Measurements from ENCODE around the gene STXBP1. TPM values are rescaled to one million over a fixed set of nuclear protein-coding genes. Genes with fewer than 3 reads are reported as not detected.
"Not testable (repeated sequence)": the region's sequence is repeated elsewhere in the genome, so short reads cannot be mapped to it uniquely, and the experiment has no call there.

Gene STXBP1
- total RNA-seq, 2 donors from 2014 or later, result 8.2 to 15.8 TPM

GRCh38 chr9:127578952-127579853, 32.9 kb upstream of the STXBP1 start:
- Histone ChIP-seq H3K27me3 (no peaks in the 10 kb centered on the region), H3K27ac (peak overlapping the region; percentile 86), H3K4me1 (peaks cover 21% of the 10 kb centered on the region), H3K4me3 (no peak overlapping the region), H3K9me3 (no peaks in the 10 kb centered on the region), H3K9ac (ENCODE audit: low read depth in 2 of 2, low read length in 2 of 2) (peak overlapping the region; percentile 57 to 69), H3K36me3 (no peaks in the 10 kb centered on the region)
- no peak for TF ChIP-seq CTCF (IDR thresholded peaks at IDR 0.05)
- intact Hi-C loops (cut with DNase I), result no loop called here
- peak; percentile 89 for DNase-seq

- DNase-seq, result no peak
- Histone ChIP-seq H3K4me1 (peaks cover 12% of the 10 kb centered on the region), H3K36me3 (no peaks in the 10 kb centered on the region), H3K27ac (no peak overlapping the region), H3K27me3 (no peaks in the 10 kb centered on the region), H3K9me3 (no peaks in the 10 kb centered on the region), H3K9ac (ENCODE audit: low read depth in 2 of 2, low read length in 2 of 2) (no peak overlapping the region), H3K4me3 (no peak overlapping the region)
- intact Hi-C loops (cut with DNase I), result no loop called here
- no peak for TF ChIP-seq CTCF (IDR thresholded peaks at IDR 0.05)
These were observed 31.7 kb upstream of the STXBP1 start for GRCh38 chr9:127580366-127580765.

- no peak overlapping the region for H3K4me3 ChIP-seq
- H3K4me1 ChIP-seq, result peaks cover 12% of the 10 kb centered on the region
- no peaks in the 10 kb centered on the region for H3K27me3 ChIP-seq
- no peaks in the 10 kb centered on the region for H3K36me3 ChIP-seq
- TF ChIP-seq CTCF (IDR thresholded peaks at IDR 0.05), result no peak
- no peak overlapping the region for H3K9ac ChIP-seq (ENCODE audit: low read depth in 2 of 2, low read length in 2 of 2)
- intact Hi-C loops (cut with DNase I), result no loop called here
- DNase-seq, result no peak
- no peaks in the 10 kb centered on the region for H3K9me3 ChIP-seq
- H3K27ac ChIP-seq, result no peak overlapping the region
These were observed 31.1 kb upstream of the STXBP1 start for GRCh38 chr9:127580879-127581475.

GRCh38 chr9:127584474-127584805, 27.6 kb upstream of the STXBP1 start:
- H3K9ac ChIP-seq (ENCODE audit: low read depth in 2 of 2, low read length in 2 of 2); H3K4me1 ChIP-seq; DNase-seq; H3K27me3 ChIP-seq; intact Hi-C loops (cut with DNase I); H3K36me3 ChIP-seq; H3K27ac ChIP-seq; H3K9me3 ChIP-seq; H3K4me3 ChIP-seq: not testable (repeated sequence)

GRCh38 chr9:127585161-127585819, 26.8 kb upstream of the STXBP1 start:
- no peak overlapping the region for H3K27ac ChIP-seq
- intact Hi-C loops (cut with DNase I), result no loop called here
- TF ChIP-seq CTCF (IDR thresholded peaks at IDR 0.05), result no peak
- H3K4me3 ChIP-seq, result no peak overlapping the region
- H3K9me3 ChIP-seq, result no peaks in the 10 kb centered on the region
- H3K27me3 ChIP-seq, result no peaks in the 10 kb centered on the region
- peaks cover 3% of the 10 kb centered on the region for H3K4me1 ChIP-seq
- H3K9ac ChIP-seq (ENCODE audit: low read depth in 2 of 2, low read length in 2 of 2), result no peak overlapping the region
- DNase-seq, result no peak
- no peaks in the 10 kb centered on the region for H3K36me3 ChIP-seq
